Measurements from ENCODE around the gene RALB. TPM values are rescaled to one million over a fixed set of nuclear protein-coding genes. Genes with fewer than 3 reads are reported as not detected.

The RALB gene
- total RNA-seq, 1 donor from 2014 or later: 25.9 TPM

- no peak for DNase-seq (ENCODE audit: low spot score in 2 of 2, unreplicated experiment in 2 of 2)
- TF ChIP-seq CTCF (IDR thresholded peaks at IDR 0.05; ENCODE audit: unreplicated experiment): peak; percentile 21
- Mint-ChIP-seq H3K4me3 (no peak overlapping the region), H3K27me3 (ENCODE audit: low read depth) (no peaks in the 10 kb centered on the region), H3K27ac (no peak overlapping the region), H3K4me1 (no peaks in the 10 kb centered on the region), H3K36me3 (no peaks in the 10 kb centered on the region), H3K9me3 (no peaks in the 10 kb centered on the region)
Observed at GRCh38 chr2:120206022-120206581, 46.5 kb upstream of the RALB start.

GRCh38 chr2:120208381-120209353, 44.0 kb upstream of the RALB start:
- Mint-ChIP-seq H3K9me3 (no peaks in the 10 kb centered on the region), H3K4me1 (no peaks in the 10 kb centered on the region), H3K4me3 (no peak overlapping the region), H3K27me3 (ENCODE audit: low read depth) (no peaks in the 10 kb centered on the region), H3K36me3 (no peaks in the 10 kb centered on the region), H3K27ac (no peak overlapping the region)
- TF ChIP-seq CTCF (IDR thresholded peaks at IDR 0.05; ENCODE audit: unreplicated experiment): no peak
- no peak for DNase-seq (ENCODE audit: low spot score in 2 of 2, unreplicated experiment in 2 of 2)

- H3K27ac Mint-ChIP-seq: no peak overlapping the region
- H3K36me3 Mint-ChIP-seq: no peaks in the 10 kb centered on the region
- no peak for DNase-seq (ENCODE audit: low spot score in 2 of 2, unreplicated experiment in 2 of 2)
- no peak overlapping the region for H3K4me3 Mint-ChIP-seq
- no peak for TF ChIP-seq CTCF (IDR thresholded peaks at IDR 0.05; ENCODE audit: unreplicated experiment)
- H3K9me3 Mint-ChIP-seq: no peaks in the 10 kb centered on the region
- H3K27me3 Mint-ChIP-seq (ENCODE audit: low read depth): no peaks in the 10 kb centered on the region
- H3K4me1 Mint-ChIP-seq: no peaks in the 10 kb centered on the region
Observed at GRCh38 chr2:120209427-120210269, 43.0 kb upstream of the RALB start.

- Mint-ChIP-seq H3K27me3 (ENCODE audit: low read depth) (no peaks in the 10 kb centered on the region), H3K4me3 (no peak overlapping the region), H3K36me3 (no peaks in the 10 kb centered on the region), H3K9me3 (no peaks in the 10 kb centered on the region), H3K4me1 (no peaks in the 10 kb centered on the region), H3K27ac (no peak overlapping the region)
- no peak for TF ChIP-seq CTCF (IDR thresholded peaks at IDR 0.05; ENCODE audit: unreplicated experiment)
- no peak for DNase-seq (ENCODE audit: low spot score in 2 of 2, unreplicated experiment in 2 of 2)
Observed at GRCh38 chr2:120210270-120210693, 42.4 kb upstream of the RALB start.

- Mint-ChIP-seq H3K27me3 (ENCODE audit: low read depth) (no peaks in the 10 kb centered on the region), H3K36me3 (peaks cover 50% of the 10 kb centered on the region), H3K27ac (no peak overlapping the region), H3K4me1 (peaks cover 17% of the 10 kb centered on the region), H3K4me3 (no peak overlapping the region), H3K9me3 (peaks cover 19% of the 10 kb centered on the region)
- no peak for TF ChIP-seq CTCF (IDR thresholded peaks at IDR 0.05; ENCODE audit: unreplicated experiment)
- DNase-seq (ENCODE audit: low spot score in 2 of 2, unreplicated experiment in 2 of 2): no peak
Observed at GRCh38 chr2:120218181-120218580, 34.5 kb upstream of the RALB start.
